ENCODE measurements around the gene PRSS50. TPM values are rescaled to one million over a fixed set of nuclear protein-coding genes. Genes with fewer than 3 reads are reported as not detected.

Gene PRSS50
- total RNA-seq, 1 donor from 2014 or later, result not detected

DNA sequence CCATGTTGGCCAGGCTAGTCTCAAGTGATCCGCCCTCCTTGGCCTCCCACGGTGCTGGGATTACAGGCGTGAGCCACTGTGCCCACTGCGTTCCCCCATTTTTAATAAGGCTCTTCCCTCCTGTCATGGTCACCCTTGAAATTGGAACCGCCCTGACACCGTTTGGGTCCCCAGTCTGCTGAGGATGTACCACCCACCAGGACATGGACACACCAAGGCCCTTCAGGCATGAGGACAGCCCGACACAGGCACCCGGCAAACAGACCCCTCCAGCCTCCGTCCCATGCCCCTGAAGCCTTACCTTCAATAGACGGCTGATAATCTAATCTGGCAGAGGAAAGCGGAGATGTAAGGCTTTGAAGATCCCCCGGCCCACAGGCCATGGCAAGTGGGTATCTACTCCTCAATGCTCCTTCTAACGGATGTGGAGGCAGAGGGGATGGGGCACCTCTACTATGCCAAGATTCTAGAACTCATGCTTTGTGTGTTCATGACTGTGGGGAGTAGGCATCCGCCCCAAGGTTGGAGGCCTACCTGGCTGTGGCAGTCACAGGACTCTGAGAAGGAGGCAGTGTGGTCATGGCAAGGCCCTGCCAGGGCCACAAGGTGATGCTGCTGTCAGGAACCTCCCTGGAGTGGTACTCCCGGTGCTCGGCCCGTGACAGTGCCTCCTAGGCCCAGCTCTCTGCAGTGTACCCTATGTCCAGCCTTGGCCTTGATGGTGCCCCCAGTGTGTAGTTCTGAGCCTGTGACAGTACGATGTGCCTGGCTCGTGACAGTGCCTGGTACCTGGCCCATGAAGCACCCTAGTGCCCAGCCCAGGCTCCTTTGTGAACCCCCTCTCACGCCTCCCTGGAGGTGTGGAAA, 18.6 kb upstream of the PRSS50 start:
- Mint-ChIP-seq H3K27me3 (ENCODE audit: unreplicated experiment) (no peaks in the 10 kb centered on the region), H3K4me1 (ENCODE audit: low read depth, unreplicated experiment) (peaks cover 6% of the 10 kb centered on the region), H3K4me3 (ENCODE audit: unreplicated experiment) (no peak overlapping the region), H3K36me3 (ENCODE audit: unreplicated experiment) (no peaks in the 10 kb centered on the region), H3K9me3 (ENCODE audit: unreplicated experiment) (no peaks in the 10 kb centered on the region), H3K27ac (ENCODE audit: unreplicated experiment) (no peak overlapping the region)
- TF ChIP-seq, protein P1, sequence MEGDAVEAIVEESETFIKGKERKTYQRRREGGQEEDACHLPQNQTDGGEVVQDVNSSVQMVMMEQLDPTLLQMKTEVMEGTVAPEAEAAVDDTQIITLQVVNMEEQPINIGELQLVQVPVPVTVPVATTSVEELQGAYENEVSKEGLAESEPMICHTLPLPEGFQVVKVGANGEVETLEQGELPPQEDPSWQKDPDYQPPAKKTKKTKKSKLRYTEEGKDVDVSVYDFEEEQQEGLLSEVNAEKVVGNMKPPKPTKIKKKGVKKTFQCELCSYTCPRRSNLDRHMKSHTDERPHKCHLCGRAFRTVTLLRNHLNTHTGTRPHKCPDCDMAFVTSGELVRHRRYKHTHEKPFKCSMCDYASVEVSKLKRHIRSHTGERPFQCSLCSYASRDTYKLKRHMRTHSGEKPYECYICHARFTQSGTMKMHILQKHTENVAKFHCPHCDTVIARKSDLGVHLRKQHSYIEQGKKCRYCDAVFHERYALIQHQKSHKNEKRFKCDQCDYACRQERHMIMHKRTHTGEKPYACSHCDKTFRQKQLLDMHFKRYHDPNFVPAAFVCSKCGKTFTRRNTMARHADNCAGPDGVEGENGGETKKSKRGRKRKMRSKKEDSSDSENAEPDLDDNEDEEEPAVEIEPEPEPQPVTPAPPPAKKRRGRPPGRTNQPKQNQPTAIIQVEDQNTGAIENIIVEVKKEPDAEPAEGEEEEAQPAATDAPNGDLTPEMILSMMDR (IDR thresholded peaks at IDR 0.05; ENCODE audit: partially characterized antibody, unreplicated experiment), result no peak
- no peak for DNase-seq

DNA sequence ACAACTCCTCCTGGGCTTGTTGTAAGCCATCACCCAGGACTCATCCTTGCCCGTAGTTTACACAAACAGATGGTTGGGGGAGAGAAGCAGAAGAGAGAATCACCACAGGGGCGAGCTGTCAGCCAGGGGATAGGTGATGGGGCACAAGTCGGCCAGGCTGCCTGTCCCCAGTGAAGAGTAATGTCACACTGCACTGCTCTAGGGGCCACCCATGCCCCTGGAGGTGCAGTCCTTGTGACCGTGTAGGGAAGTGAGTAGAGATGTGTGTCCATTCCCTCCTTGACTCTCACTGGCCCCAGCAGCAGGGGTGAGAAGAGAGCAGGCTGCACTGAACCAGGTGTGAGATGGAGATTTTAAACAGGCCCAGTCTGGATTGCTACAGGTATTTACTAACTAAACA, 17.1 kb upstream of the PRSS50 start:
- Mint-ChIP-seq H3K4me1 (ENCODE audit: low read depth, unreplicated experiment) (peaks cover 6% of the 10 kb centered on the region), H3K9me3 (ENCODE audit: unreplicated experiment) (no peaks in the 10 kb centered on the region), H3K4me3 (ENCODE audit: unreplicated experiment) (no peak overlapping the region), H3K27me3 (ENCODE audit: unreplicated experiment) (no peaks in the 10 kb centered on the region), H3K27ac (ENCODE audit: unreplicated experiment) (no peak overlapping the region), H3K36me3 (ENCODE audit: unreplicated experiment) (no peaks in the 10 kb centered on the region)
- TF ChIP-seq, protein P1 (IDR thresholded peaks at IDR 0.05; ENCODE audit: partially characterized antibody, unreplicated experiment), result no peak
- DNase-seq, result no peak

DNA sequence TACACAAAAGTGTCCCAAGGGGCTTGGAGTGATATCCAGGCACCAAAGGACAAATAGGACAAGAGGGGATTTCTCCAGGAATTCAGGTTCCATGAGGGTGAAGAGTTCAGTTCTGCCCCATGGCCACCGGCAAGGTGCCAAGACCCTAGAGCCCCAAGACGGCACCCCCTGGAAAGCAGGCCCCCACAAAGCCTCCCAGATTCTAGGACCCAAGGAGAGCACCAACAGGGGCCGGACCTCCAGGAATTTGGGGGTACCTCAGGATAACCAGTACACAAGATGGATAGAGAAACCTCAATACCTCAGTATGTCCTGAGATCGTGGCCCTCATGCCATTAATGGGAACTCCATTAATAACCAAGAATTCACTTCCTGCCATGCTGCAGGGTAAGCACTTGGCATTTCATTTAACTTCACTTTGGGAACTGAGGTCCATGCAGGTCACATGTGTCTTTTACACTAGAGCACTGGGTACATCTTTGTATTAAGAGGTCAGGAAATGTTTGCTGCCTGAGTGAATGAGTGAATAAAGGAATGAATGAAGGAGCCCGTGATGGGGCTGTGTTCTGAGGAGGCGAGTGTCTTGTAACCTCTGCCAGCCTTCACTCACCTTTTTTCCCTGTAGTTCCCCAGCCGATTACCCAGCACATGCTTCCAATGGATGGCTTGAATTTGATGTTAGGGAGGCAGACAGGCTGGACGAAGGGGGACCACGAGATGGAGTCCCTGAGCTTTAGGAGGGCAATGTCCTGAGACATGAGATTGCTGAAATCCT, 15.5 kb upstream of the PRSS50 start:
- TF ChIP-seq, protein P1 (IDR thresholded peaks at IDR 0.05; ENCODE audit: partially characterized antibody, unreplicated experiment), result no peak
- no peak for DNase-seq
- Mint-ChIP-seq H3K27ac (ENCODE audit: unreplicated experiment) (no peak overlapping the region), H3K9me3 (ENCODE audit: unreplicated experiment) (no peaks in the 10 kb centered on the region), H3K4me3 (ENCODE audit: unreplicated experiment) (no peak overlapping the region), H3K27me3 (ENCODE audit: unreplicated experiment) (no peaks in the 10 kb centered on the region), H3K36me3 (ENCODE audit: unreplicated experiment) (no peaks in the 10 kb centered on the region), H3K4me1 (ENCODE audit: low read depth, unreplicated experiment) (peaks cover 6% of the 10 kb centered on the region)

DNA sequence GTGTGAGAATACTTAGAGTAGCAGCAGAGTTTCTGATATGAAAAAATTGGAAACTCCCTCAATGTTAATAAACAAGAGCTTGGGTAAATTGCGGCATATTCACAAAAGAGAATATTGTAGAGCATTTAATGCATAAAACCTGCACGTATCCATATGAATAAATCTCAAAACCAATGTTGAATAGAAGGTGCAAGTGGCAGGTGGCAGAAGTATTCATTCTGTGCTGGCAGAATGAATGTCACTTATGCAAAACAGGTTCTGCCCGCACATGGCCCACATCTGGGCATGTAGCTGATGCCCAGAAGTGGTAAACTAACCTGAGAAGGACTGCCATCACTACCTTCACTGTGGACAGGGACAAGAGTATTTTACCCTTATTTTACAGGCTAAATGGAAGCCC, 14.1 kb upstream of the PRSS50 start:
- no peaks in the 10 kb centered on the region for H3K27me3 Mint-ChIP-seq (ENCODE audit: unreplicated experiment)
- no peaks in the 10 kb centered on the region for H3K4me1 Mint-ChIP-seq (ENCODE audit: low read depth, unreplicated experiment)
- no peak overlapping the region for H3K4me3 Mint-ChIP-seq (ENCODE audit: unreplicated experiment)
- TF ChIP-seq, protein P1 (IDR thresholded peaks at IDR 0.05; ENCODE audit: partially characterized antibody, unreplicated experiment), result no peak
- no peaks in the 10 kb centered on the region for H3K36me3 Mint-ChIP-seq (ENCODE audit: unreplicated experiment)
- H3K9me3 Mint-ChIP-seq (ENCODE audit: unreplicated experiment), result no peaks in the 10 kb centered on the region
- H3K27ac Mint-ChIP-seq (ENCODE audit: unreplicated experiment), result no peak overlapping the region
- DNase-seq, result no peak

DNA sequence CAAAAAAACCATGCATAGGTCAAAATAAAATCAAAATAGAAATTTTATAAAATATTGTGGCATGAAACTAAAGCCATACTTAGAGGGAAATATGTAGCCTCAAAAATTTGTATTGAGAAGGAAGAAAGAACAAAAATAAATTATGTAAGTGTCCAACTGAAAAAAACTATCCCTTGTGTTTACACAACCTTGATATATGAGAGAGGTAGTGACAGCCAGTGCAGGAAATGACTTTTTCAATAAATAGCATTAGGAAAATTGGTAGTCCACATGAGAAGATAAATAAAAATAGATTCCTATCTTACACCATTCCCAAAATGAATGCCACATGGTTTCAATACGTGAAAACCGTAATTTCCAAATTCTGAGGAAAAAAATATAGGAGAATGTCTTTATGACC, 13.2 kb upstream of the PRSS50 start:
- Mint-ChIP-seq H3K36me3 (ENCODE audit: unreplicated experiment) (no peaks in the 10 kb centered on the region), H3K27ac (ENCODE audit: unreplicated experiment) (no peak overlapping the region), H3K4me1 (ENCODE audit: low read depth, unreplicated experiment) (no peaks in the 10 kb centered on the region), H3K4me3 (ENCODE audit: unreplicated experiment) (no peak overlapping the region), H3K9me3 (ENCODE audit: unreplicated experiment) (no peaks in the 10 kb centered on the region), H3K27me3 (ENCODE audit: unreplicated experiment) (no peaks in the 10 kb centered on the region)
- TF ChIP-seq, protein P1 (IDR thresholded peaks at IDR 0.05; ENCODE audit: partially characterized antibody, unreplicated experiment), result no peak
- no peak for DNase-seq

All from glutamatergic neuron (in vitro differentiated cells).